Stimulated activated CD4-positive, alpha-beta T cell treated with anti-CD3 and anti-CD28 coated beads, TNF-alpha, amount 100 ng/mL, for 4 hours (primary cell): ENCODE measurements around the gene FGGY.
"Not testable (repeated sequence)": the region's sequence is repeated elsewhere in the genome, so short reads cannot be mapped to it uniquely, and the experiment has no call there.

Experiments used
- DNase-seq, 3 experiments: peaks; one replicate each; pipeline ENCODE4 v3.0.0-alpha.2; 2020; ENCODE audit warnings: low read depth in 3 of 3

The FGGY gene

DNA sequence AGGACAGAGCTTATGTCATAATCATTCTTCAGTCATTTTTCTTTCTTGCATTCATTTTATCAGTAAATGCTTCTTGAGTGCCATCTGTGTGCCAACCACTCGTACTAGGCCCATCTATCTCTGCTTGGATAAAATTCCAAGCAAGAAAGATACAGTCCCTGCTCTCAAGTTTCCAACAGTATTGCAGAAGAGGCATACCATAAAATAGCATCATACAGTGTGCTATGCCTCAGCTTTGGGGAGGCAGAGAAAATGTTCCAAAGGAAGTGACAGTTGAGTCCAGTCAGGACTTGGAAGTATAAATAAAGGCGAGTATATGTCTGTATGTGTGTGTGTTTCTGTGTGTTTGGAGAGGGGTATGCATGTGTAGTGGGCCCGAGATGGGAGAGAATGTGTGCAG is 404.5 kb downstream of the FGGY start:
- no peak for DNase-seq

DNA sequence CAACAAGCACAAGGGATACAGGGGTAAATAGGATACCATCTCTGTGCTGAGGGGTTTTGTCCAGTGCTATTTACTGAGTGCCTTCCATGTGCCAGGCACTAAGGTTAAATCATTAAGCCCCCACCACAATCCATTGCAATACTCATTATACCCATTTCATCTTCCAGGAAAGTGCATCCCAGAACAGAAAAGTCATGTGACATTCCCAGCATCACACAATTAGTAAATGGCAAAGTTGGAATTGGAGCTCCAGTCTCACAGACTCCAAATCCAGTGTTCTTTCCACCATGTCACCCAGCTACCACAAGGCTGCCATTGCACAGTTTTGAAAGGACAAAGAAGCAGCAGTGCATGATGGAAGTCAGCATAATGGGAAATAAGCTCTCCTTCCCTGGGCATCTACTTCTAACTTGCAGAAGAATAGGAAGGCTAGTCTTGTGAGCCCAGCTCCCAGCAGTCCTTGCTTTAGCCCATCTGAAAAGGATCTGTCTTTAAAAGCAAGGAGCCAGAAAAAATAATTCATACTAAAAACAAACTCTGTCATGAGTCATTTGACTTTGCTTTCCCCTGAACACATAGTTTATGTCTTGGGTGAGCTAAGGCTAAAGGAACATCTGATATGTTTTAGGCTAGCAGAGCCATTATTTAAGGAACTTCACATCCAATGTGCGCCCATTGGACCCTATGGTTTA is 406.5 kb downstream of the FGGY start:
- DNase-seq: no peak

DNA sequence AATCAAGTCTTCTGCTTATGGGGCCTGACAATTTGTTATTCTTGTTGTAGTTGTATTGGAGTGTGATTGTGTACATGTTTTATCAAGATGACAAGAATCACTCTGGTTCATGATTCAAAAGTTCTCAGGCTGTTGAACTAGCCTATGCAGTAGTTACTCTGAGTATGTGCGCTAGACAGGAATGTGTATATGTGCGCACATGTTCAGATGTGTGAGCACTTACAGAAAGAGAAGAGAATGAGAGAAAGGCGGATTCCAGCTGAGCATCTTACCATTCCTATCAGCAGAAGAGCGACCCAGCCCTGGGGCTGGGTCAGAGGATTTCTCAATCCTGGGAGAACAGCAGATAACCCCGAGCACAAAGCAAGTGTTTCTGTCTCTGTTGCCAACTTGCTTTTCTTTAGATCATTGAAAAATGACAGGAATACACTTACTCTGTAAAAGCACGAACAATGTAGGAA is 407.1 kb downstream of the FGGY start:
- DNase-seq: no peak

DNA sequence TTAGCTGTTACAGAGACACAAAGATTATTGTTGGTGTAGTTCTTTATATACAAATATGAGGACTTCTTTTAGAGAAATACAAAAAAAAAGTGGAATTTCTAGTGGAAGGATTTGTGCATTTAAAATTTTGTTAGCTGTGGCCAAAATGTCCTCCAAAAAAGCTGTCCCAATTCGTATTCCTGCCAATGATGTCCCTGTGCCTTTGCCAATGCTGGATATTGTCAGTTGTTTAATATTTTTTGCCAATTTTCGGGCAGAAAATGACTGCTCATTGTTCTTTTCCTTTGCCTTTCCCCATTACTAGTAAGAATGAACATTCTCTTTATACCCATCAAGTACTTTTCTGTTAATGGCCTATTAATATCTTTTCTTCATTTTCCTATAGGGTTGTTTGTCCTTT is 407.8 kb downstream of the FGGY start:
- no peak for DNase-seq

DNA sequence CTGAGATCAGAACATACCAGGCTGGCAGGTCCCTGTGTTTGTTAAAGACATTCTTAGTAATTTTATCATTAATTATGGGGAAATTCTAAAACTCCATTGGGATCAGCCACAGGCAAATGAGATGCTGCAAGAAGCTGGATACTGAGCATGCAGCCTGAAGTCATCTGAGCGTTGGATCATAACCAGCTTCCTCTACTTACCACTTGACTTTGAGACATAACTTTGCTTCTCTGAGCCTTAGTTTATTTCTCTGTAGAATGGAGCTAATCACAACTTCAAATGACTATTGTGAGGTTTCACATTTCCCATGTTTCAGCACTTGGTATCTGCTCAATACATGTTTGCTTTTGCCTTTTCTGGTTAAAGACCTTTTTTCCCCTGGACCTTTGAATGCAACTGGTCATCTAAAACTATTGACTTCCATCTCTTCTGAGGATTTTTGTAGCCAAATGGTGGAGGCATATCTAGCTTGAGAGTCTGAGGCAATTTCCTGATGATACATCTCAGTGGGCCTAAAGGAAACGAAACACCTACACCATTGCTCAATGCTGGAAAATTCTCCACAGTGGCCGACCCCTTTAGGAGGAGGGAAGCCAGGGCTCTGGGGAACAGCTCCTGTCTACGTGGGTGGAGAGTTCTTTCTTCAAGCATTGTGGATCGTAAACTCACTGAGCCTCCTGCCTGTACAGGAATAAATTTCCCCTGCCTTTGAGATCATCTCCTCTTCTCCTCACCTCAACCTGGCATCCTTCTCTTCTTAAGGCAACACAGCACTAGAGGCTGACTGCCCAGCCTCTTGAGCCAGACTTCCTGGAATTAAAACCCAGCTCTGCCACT is 408.8 kb downstream of the FGGY start:
- no peak for DNase-seq

DNA sequence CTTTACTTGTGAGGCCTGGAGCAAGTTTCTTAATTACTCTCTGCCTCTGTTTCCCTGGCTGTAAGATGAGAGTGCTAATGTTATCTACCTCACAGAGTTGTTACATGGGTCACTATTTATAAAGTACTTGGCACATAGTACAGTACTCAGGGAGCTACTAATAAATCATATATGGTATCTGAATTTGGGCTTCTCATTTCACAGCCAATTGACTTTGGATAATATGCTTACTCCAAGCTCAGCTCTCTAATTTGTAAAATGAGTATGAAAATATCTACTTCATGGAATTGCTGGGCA is 409.4 kb downstream of the FGGY start:
- DNase-seq: no peak

DNA sequence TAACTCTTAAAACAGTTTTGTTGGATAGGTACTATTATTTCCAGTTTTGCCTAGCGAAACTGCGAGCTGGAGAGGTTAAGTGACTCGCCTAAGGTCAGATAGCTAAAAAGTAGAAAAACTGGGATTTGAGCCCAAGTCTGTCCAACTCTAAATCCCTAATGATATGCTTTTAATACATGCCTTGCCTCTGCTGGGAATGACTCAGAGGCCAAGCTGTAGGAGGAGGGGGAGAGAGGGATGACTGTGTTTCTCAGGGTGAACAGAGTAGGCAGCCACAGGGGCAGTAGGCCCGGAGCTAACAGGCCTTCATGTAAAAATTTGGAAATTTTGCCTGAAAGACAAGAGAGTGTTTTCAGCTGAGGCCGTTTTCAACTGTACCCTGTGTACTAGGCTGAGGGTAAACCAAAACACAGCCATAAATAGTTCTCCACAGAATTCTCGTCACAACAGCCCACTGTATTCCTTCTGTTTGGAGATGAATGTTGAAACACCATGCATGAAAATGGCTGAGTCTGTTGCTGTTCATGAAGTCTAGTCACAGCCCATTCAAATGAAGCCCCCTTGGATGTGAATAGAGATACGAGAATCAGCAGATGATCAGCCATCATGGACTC is 410.4 kb downstream of the FGGY start:
- no peak for DNase-seq

DNA sequence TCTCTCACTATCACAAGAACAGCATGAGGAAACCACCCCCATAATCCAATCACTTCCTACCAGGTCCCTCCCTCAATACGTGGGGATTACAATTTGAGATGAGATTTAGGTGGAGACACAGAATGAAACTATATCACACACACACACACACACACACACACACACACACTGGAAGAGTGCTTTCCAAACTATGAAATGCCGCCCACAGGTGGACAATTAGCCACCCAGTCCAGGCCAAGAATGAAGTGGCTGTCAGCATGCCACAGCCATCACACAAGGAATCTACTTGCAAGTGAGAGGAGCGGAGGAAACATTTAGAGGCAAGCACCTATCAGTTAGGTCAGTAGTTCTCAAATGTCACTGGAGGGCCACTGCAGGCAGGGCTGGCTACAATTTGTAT is 412.4 kb downstream of the FGGY start:
- DNase-seq: no peak

DNA sequence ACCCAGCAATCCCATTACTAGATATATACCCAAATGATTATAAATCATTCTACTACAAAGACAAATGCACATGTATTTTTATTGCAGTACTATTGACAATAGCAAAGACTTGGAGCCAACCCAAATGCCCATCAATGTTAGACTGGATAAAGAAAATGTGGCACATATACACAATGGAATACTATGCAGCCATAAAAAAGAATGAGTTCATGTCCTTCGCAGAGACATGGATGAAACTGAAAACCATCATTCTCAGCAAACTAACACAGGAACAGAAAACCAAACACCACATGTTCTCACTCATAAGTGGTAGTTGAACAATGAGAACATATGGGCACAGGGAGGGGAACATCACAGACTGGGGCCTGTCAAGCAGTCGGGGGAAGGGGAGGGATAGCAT is 414.0 kb downstream of the FGGY start:
- not testable (repeated sequence) for DNase-seq

DNA sequence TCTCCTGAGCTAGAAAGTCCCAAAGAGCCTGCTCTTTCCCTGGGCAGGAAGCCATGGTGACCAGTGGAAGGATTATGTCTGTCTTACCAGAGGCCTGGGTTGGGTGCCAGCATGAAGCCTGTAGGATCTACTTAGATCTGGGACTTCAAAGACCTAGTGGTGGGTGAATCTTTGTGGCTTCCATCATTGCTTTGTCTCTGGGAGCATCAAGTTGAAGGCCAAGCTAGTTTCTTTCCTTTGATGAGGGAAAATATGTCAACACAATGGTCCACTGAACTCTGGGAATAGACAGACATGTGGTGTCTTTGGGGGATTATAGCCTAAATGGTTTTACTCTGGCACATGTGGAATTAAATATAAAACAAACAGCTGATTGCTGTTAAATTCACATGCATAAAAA is 417.3 kb downstream of the FGGY start:
- DNase-seq: no peak

DNA sequence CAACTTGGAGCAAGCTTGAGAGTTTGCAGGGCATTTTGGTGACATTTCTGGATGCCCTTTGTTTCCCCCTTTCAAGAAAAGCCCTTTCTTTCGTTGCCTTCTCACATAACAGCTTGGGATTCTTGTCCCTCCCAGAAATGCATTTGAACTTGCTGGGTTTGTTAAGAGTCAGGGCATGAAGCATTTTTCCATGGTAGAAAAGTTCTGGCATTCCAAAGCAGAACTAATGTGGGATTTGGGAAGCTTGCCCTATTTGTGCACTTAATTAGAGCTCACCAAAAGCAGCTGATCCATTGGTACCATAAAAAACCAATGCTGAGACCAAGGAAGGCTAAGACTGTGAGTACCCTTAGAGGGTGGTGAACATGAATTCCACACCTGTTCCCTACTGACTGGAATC is 418.1 kb downstream of the FGGY start:
- DNase-seq: no peak

DNA sequence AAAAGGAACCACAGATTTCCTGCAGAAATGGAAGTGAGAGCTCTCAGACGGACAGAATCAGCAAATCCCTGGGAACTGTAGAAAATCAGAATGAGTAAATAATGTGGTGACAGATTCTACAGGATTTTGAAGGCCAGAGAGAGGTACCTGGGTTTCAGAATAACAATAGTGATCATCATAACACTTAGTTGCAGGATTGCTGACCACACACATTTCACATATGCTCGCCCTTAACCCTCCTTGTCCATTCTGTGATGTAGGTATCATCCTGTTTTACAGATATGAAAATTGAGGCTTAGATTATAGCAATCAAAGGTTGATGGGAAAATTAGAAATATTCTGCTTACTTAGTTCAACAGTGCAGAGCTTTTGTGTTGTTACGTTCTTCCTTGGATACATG is 419.9 kb downstream of the FGGY start:
- DNase-seq: no peak

DNA sequence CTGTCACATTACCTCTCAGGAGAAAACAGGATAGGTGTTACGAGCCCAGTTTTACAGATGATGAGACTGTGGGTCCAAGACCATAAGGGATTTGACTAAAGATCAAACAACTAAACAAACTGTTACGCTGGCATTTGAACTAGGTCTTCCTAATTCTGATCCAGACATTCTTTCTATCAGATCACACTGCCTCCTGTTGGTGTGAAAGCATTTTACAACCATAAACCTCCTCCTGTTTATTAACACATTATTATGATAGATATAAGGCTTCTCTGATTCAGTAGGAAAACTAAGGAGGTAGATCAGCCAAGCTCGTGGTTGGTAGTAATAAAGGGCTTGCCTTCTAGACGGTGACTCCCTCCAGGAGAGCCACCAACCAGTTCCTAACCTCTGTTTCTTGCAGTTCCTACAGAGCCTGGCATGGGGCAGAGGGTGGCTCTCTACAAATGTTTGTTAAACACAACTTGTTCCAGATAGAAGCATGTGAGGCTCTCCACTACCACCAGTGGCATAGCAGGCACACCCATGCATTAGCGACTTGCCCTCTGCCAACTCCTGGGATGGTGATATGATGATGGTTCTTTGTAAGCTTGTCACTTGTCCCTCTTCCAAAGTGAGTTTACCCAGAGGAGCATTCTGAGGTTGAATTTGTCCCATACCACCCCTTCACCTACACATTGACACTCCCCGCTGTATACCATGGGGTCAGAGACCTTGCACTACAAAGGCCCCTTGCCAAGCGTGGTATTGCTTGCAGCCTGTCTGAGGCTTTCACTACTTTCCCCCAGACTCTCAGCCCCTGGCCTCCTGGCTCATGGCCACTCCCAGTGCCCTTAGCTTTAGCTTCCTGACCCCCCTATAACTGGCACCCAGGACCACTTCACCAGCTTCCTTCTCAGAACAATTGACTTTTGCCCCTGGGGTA is 421.4 kb downstream of the FGGY start:
- DNase-seq: no peak

DNA sequence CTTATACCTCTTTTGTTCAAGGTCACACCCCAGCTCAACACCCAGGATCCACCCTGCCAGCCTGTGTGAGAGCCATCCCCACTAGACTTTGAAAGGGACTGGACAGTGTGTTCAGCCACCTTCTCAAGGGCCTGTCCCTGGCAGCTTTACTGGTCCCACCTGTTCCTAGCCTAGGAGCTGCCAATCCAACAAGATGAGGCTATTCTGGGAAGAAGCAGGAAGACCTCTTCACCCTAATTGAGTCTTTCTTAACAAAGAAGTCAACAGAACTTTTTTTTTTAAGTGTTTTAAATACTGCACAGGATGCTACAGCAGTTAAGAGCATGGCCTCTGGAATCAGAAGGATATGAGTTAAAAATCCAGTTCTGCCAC is 422.1 kb downstream of the FGGY start:
- DNase-seq: no peak

DNA sequence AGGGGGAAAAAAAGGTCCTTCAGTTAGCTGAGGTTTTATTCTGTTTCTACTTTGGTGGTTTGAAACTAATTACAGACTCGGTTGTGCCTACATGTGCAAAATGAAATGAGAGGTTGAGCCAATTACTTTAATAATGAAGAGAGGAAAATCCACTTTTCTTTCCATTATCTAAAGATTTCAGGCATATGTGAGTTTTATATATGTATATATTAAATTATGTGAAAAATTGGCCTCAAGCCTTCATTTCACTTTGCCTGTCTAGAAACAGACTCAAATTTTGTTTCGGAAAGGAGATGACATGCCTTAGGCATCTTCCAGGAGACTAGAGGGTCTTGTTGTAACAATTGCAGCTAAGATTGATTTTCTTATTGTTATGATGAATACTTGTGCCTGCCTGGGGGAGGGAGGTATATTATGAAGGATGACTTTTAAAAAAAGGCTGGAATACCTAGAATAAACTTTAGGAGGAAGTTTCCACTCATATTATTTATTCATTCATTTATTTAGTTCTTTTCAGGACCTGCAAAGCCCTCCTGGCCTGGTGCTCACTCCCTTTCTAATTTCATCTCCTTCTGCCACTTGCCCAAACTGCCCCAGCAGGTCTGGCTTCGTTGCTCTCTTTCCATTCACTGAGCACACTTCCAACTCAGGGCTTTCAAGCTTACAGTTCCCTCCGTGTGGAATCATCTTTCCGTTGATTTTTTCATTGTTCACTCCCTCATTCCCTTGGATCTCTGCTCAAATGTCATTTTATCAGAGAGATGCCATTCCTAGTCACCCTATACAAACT is 423.6 kb downstream of the FGGY start:
- DNase-seq: no peak

DNA sequence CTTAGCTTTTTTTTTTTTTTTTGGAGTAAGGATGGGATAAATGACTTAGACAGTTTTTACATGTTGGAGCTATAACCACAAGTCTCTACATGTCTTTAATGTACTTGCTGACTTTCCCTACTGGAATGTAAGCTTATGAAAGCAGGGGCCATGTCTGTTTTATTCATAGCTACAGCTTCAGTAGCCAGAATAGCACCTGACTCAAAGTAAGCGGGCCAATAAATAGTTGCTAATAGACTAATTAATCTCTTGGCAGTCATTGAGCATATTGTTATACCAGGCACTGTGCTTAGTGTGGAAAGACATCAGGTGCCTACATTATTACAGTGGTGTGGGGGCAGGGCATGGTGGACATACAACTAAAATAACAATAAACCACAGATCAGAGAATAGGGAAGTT is 433.4 kb downstream of the FGGY start:
- no peak for DNase-seq

DNA sequence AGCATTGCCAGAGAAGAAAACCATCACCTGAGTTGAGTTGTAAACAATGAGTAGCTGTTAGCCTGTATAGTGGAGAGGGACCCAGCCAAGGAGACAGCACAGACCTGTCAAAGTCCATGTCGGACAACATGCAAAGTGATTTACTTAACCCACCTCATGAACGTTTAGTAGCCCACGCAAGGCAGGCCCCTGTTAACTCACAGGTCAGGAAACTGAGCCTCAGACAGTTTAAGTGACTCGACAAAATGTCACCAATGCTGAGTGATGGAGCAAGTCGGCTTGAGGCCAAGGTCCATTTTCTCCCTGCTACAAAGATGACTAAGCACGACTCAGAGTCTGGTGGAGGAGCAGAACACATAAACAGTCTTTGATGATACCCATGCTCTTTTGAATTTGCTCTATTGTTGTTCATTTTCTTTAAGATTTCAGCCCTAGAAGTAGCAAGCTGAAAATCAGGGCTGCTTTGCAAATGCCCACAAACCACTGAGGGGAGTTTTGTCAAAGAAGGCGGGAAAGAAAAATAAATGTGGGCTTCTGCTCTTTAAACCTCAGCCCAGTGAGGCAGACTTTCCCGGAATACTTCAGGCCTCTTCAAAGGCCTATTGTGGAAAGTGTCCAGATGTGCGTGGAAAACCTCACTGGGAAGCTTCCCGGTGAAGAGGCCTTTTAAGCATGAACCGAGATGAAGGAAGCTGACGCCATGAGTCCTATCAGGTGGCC is 434.0 kb downstream of the FGGY start:
- no peak for DNase-seq

DNA sequence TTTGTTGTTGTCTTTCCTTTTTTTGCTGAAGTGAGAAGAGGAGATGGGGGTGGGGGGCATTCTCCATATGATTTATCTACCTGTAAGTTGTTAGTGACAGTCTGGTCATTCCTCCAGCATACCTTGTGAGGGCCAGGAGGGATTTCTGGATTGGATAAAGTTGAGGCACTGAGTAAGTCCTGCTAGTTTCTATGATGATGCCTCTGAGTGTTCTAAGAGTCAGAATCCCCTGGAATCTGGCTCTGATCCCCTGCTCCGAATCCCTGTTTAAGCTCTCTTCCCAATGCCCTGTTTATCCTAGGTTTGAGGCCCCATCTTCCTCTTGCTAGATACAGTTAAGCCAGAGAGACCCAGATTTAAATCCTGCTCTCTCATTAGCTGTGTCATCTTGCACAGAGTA is 434.7 kb downstream of the FGGY start:
- no peak for DNase-seq

DNA sequence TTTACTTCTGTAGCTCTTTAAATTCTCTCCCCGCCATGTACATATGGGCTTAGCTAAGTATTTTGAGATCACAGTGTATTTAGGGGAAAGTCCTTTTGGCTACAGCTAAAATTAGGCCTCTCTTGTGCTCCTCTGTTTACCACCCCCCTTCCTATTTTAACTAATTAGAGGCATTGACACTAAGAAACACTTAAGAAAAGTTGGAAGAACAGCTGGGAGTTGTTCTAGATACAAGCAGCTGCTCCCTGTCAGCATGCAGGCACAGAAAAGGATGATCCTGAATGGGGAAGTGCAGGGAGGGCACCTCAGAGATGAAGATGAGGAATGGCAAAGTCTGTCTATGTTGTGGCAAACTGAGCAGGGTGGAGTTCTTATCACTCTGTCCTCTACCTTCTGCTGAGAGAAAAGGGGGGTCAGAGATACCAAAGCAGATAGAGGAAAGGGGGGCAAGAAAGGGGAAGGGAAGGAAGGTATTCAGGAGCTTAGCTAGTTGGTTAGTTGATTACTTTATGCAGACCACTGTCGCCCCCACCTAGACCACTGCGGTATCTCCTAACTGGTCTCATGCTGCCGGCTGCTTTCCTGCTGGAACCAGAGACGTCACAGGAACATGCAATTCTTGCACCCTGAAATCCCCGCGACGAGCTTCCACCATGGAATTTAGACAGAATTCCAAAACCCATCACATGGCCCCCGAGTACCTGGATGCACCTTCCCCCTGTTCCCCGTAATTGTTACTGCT is 435.5 kb downstream of the FGGY start:
- DNase-seq: no peak
